Femur (tissue), 1 donor: ENCODE results near the gene ZNF865.

ENCODE experiments used
- DNase-seq: peaks from one replicate; pipeline ENCODE4 v3.0.0-alpha.2; 2017

ZNF865 gene

GRCh38 chr19:55609326-55609725 lies 3.9 kb downstream of the ZNF865 start:
- DNase-seq, result no peak

- no peak for DNase-seq
Measured at GRCh38 chr19:55611300-55611982, 6.0 kb downstream of the ZNF865 start.

- no peak for DNase-seq
Measured at GRCh38 chr19:55611983-55612645, 6.7 kb downstream of the ZNF865 start.

- DNase-seq, result no peak
Measured at GRCh38 chr19:55613396-55613795, 7.9 kb downstream of the ZNF865 start.

- DNase-seq, result no peak
Measured at GRCh38 chr19:55613930-55614710, 8.7 kb downstream of the ZNF865 start.

GRCh38 chr19:55614711-55615542 lies 9.5 kb downstream of the ZNF865 start:
- no peak for DNase-seq

GRCh38 chr19:55615543-55616394 lies 10.3 kb downstream of the ZNF865 start:
- no peak for DNase-seq

- DNase-seq, result no peak
Measured at GRCh38 chr19:55616395-55616875, 11.0 kb downstream of the ZNF865 start.

- DNase-seq, result no peak
Measured at GRCh38 chr19:55617426-55617825, 12.0 kb downstream of the ZNF865 start.

GRCh38 chr19:55618426-55618825 lies 13.0 kb downstream of the ZNF865 start:
- no peak for DNase-seq

GRCh38 chr19:55619286-55619685 lies 13.8 kb downstream of the ZNF865 start:
- no peak for DNase-seq

GRCh38 chr19:55620410-55621204 lies 15.2 kb downstream of the ZNF865 start:
- DNase-seq, result peak; percentile 36

GRCh38 chr19:55621205-55621672 lies 15.8 kb downstream of the ZNF865 start:
- peak; percentile 25 for DNase-seq

- DNase-seq, result peak; percentile 25
Measured at GRCh38 chr19:55621673-55622231, 16.3 kb downstream of the ZNF865 start.

GRCh38 chr19:55622242-55622969 lies 17.0 kb downstream of the ZNF865 start:
- peak; percentile 32 for DNase-seq

GRCh38 chr19:55623130-55623529 lies 17.7 kb downstream of the ZNF865 start:
- no peak for DNase-seq

- DNase-seq, result no peak
Measured at GRCh38 chr19:55623561-55623960, 18.1 kb downstream of the ZNF865 start.

- DNase-seq, result peak; percentile 95
Measured at GRCh38 chr19:55624109-55625003, 18.9 kb downstream of the ZNF865 start, which contains the start of gene ZNF784. Gene ZNF784 (minus strand): TSS chr19:55624566. CDS start chr19:55624561, 5 bp downstream.

- DNase-seq, result no peak
Measured at GRCh38 chr19:55625004-55625326, 19.5 kb downstream of the ZNF865 start.
